ENCODE data around the gene USP2.
"Not testable (repeated sequence)": the region's sequence is repeated elsewhere in the genome, so short reads cannot be mapped to it uniquely, and the experiment has no call there.

Gene USP2

DNA sequence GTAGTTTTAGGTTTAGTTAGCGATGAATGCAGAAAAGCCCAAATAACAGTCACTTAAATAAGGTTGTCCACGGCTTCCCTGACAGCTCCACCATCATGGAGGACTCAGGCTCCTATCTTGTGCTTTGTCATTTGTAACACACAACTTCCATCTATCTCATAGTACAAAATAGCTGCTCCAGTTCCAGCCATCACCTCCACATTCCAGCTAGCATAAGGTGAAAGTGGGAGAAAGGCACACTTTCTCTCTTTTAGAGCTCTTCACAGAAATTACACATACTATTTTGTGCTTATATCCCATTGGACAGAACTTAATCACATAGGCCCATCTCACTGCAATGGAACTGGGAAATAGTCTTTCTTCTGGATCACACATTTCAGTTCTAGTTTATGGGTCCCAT lies 32.8 kb upstream of the USP2 start:
- no peak for DNase-seq (ENCODE audit: low read depth in 3 of 3)

DNA sequence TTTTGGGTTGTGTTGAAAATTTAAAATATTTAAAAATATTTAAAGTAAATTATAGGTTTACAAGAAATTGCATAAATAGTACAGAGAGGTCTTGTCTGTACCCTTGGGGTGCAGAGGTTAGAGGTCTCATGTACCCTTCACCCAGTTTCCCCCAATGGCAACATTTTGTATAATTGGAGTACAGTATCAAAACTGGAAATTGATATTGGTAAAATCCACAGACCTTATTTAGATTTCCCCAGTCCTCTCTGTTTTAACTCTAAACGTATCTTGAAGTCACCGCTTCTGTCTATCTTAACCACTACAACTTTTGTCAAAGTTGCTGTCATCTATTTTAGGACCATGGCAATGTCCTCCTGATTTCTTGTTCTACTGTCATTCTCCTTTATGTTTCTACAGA lies 30.6 kb upstream of the USP2 start:
- DNase-seq (ENCODE audit: low read depth in 3 of 3) = no peak

- no peak for DNase-seq (ENCODE audit: low read depth in 3 of 3)
Observed at GRCh38 chr11:119410501-119410900, 29.0 kb upstream of the USP2 start.

DNA sequence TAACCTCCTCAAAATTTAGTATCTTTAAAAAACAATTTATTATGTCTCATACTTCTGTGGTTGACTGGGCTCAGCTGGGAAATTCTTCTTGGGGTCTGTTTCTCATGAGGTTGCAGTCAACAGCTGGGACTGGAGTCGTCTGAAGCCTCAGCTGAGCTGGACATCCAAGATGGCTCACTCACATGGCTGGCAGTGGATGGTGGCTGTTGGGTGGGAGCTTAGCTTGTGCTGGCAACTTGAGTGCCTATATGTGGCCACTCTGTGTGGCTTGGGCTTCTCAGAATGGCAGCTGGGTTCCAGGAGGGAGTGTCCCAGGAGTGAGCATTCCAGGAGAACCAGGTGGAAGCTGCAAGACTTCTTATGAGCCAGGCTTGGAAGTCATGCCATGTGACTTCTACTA lies 28.2 kb upstream of the USP2 start:
- no peak for DNase-seq (ENCODE audit: low read depth in 3 of 3)

DNA sequence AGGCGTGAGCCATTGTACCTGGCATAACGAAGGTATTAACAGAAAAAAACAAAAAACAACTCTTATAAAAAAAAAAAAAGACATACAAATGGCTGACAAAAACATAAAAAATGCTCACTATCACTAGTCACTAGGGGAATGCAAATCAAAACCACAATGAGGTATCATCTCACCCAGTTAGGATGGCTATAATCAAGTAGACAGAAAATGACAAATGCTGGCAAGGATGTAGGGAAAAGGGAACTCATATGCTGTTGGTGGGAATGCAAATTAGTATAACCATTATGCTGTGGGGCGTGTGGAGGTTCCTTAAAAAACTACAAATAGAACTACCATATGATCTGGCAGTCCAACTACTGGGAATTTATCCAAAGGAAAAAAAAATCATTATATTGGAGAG lies 24.5 kb upstream of the USP2 start:
- no peak for DNase-seq (ENCODE audit: low read depth in 3 of 3)

- DNase-seq (ENCODE audit: low read depth in 3 of 3) = not testable (repeated sequence)
Observed at GRCh38 chr11:119405448-119405847, 24.0 kb upstream of the USP2 start.

- no peak for DNase-seq (ENCODE audit: low read depth in 3 of 3)
Observed at GRCh38 chr11:119404872-119405271, 23.4 kb upstream of the USP2 start.

DNA sequence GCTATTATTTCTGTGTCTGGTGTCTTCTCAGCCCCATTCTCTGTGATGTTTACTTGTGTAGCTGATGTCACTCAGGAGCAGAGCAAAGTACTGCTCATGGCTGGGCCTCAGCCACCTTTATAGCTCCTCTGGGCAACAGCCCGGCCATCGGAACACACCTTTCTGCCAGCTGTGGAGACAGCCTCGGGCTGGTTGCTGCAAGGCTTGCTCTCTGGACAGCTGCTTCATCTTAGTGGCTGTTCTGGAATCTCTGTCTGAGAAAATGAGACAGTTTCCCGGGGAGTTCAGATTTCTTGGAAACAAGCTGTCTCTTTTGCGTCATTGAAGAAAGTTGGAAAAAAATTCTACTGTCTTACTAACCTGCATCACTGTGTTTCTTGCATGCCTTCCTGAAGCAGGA lies 21.5 kb upstream of the USP2 start:
- no peak for DNase-seq (ENCODE audit: low read depth in 3 of 3)

- DNase-seq (ENCODE audit: low read depth in 3 of 3) = no peak
Observed at GRCh38 chr11:119402470-119402869, 21.0 kb upstream of the USP2 start.

- DNase-seq (ENCODE audit: low read depth in 3 of 3) = no peak
Observed at GRCh38 chr11:119400860-119401259, 19.4 kb upstream of the USP2 start.

DNA sequence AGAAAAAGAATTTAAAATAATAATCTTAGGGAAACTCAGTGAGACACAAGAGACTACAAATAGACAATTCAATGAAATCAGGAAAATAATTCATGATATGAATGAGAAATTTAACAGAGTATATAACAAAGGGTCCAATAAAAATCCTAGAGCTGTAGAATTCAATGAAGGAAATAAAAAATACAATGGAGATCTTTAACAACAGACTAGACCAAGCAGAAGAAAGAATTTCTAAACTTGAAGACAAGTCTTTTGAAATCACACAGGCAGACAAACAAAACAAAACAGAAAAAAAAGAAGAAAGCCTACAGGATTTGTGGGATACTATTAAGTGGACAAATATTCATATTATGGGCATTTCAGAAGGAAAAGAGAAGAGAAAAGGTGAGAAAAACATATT lies 16.2 kb upstream of the USP2 start:
- DNase-seq (ENCODE audit: low read depth in 3 of 3) = no peak

DNA sequence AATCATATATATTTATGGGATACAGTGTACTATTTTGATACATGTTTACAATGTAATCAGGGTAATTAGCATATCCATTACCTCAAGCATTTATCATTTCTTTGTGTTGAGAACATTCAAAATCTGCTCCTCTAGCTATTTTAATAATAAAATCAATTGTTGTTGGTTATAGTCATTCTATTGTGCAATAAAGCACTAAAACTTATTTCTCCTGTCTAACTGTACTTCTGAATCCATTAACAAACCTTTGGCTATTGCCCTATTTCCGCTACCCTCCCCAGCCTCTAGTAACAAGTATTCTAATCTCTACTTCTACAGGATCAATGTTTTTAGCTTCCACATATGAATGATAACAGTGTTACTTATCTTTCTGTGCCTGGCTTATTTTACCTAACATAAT lies 15.3 kb upstream of the USP2 start:
- DNase-seq (ENCODE audit: low read depth in 3 of 3) = no peak

DNA sequence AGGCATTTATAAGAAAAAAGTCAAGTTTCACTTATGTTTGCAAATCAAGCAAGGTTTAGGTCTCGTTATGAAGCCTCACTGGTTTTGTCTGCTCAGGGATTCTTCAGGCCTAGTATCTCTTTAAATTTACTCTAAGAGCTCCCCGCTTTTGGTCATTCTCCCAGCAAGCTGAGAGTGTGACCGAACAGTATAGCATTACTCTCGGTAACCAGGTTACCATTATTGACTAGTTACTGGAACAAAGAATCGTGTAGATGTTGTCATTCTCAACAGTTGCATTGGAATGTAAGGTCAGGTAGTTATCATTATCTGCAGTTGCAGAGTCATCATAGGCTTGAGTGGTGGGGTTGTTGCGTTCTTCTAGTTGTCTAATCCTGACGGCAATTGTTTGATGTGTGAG lies 9.8 kb upstream of the USP2 start:
- no peak for DNase-seq (ENCODE audit: low read depth in 3 of 3)

- no peak for DNase-seq (ENCODE audit: low read depth in 3 of 3)
Observed at GRCh38 chr11:119389611-119390254, 8.2 kb upstream of the USP2 start.

DNA sequence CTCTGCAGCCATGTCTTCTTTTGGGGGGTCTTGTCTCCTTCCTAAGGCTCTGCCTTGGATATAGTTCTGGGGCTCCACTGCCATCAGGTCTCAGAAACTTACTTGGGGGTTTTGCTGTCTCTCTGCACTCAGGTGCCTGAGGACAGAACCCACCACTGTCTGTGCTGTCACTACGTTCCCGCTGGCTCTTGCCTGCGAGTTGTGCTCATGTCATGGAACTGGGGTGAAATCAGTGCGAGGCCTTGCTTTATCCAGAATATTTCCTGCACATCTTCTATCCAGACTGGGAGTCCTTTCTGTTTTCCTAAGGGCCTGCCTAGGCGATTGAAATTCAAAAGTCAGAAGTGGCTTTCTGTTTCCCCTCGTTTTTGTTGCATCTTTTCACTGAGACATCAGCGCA lies 6.6 kb upstream of the USP2 start:
- no peak for DNase-seq (ENCODE audit: low read depth in 3 of 3)

DNA sequence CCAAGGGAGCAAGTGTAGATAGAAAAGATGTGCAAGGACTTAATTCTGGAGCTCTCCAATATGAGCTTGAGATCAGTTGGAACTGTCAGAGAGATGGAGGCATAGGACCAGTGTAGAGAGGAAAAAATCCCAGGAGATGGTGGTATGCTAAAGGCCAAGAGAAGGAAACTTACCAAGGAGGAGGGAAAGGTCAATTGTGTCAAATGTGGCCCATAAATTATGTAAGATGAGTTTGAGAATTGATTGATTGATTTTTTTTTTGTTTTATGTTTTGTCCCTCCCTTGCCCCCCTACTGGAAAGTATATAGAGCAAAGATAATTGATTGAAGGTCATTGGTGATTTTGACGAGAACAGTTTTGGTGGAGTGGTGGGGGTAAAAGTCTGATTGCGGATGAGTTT lies 2.8 kb upstream of the USP2 start:
- no peak for DNase-seq (ENCODE audit: low read depth in 3 of 3)

- not testable (repeated sequence) for DNase-seq (ENCODE audit: low read depth in 3 of 3)
Observed at GRCh38 chr11:119382513-119382912, 1.0 kb upstream of the USP2 start.

DNA sequence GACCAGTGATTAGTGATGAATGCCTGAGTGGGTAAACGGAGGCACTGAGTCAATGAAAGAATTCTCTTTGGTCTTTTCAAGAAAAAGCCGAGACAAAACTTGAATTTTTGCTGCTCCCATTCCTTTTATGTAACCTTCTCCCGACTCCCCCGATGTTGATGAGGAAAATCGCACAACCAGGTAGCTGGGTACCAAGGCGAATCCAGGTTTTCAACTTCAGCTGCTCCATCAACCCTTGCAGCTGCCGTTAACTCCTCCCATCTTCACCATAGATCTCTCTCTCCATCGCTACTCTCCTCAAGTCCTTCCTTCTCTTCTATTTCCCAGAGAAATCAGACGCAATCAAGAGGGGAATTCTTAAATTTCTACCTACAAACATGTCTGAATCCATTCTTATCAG lies 611 bp upstream of the USP2 start:
- DNase-seq (ENCODE audit: low read depth in 3 of 3) = no peak

GRCh38 chr11:119380827-119381180 lies 686 bp downstream of the USP2 start:
- DNase-seq (ENCODE audit: low read depth in 3 of 3) = no peak

DNA sequence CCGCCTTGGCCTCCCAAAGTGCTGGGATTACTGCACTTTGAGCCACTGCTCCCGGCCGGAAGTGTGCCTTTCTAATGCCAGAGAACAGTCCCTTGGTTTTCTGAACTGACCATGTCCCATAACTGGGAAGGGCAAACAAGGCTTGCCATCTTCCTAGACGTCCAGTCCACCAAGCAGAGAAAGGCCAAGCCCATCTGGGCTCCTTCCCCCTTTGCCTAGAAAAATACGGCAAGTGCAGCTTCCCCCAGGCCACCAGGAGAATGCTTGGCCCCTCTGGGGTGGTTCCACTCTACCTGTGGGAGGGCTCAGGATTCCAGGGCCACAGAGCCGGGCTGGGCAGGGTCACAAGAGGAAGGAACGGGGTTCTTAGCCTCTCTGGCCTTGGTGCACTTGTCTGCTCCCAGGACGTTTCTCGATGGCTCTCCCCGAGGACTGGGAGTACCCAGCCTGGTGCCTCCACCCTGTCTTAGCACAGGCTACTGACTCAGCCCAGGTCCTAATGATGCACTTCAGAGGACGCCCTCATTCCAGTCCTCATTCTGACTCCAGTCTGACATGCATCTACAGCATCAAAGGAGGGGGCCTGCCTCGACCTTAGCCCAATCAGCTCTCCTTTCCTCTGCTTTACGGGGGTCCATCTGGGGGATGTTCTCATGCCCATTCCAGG lies 1.2 kb downstream of the USP2 start:
- no peak for DNase-seq (ENCODE audit: low read depth in 3 of 3)

DNA sequence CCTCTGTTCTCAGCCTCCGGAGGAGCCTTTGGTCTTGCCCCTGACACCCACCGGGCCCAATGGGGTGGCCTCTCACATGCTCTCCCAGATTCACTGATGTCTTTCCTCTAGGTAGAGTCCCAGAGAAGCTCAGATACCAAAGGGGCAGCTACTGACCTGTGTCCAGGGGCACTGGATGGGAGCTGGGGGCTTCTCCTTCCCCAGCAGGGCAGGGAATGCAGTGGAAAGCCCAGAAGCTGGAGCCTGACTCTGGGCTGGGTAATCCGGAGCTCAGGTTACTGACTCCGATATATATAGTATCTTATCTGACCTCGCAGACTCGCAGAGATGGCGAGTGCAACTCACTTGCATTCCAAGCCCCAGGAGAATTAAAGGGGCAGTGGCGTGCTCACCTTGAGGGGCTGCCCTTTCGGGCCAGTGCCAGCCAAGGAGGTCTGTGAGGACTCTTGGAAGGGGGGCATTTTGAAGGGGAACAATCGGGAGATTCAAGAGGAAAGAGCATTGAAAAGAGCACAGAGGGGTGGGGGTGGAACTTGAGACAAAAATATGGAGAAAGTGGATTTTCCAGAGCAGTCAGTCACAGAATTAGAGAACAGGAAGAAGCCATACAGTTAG lies 2.5 kb downstream of the USP2 start:
- DNase-seq (ENCODE audit: low read depth in 3 of 3) = no peak

DNA sequence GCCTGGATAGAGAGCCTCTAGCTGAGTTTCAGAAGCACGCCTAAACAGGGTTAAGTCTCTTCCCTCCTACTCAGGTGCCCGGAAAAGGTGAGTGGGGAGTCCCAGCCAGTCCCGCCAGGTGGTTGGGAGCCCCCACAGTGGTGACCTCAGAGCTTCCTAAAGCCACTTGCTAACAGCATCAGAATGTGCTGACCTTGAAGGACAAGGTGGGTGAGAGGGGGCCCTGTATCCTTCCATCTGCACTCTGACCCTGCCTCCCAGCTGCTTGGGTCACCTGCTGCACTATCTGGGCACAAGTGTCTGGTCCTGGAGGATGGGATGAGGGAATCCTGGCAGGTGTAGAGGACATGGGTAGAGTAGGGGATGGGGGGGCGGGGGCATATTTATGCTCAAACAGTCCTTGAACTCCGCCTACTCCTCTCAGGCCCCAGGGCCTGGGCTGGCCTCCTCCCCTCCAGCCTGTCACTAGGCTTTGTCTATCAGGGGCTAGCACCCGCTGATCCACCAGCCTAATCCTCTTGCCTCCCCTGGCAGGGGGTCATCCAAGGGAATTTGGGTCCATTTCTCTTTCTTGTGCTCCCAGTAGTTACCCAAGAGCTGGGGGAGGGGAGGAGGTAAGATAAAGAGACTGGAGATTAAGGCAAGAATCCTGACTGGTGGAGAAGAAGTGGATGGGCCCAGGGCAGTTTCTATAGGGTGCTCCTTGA lies 3.4 kb downstream of the USP2 start:
- no peak for DNase-seq (ENCODE audit: low read depth in 3 of 3)
